ENCODE data around the gene CLEC2B.

CLEC2B gene

DNA sequence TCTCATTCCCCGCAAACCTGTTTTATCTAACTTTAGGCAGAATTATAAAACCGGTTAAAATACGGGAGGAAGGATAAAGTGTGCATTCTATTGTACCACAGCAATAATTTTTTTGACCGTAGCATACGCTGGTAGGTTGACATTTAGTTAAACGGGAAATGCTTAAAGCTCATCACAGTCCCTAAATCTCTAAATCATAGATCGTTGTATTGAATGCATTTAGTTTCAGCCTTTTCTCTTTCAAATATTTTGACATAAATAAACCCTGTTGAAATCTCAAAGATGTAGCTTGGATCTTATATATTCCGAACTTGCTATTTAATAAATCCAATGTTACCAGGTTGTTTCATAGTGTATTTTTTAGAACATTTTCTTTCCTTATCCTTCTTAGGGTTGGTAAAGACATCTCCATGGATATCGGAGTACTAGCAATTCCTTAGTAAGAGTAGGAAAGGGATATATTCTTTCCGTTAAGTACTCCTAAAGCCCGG, 798 bp downstream of the CLEC2B start:
- no peak overlapping the region for H3K27ac ChIP-seq
- H3K36me3 ChIP-seq (replicated peaks), result no peaks in the 10 kb centered on the region
- no peak for TF ChIP-seq CTCF (IDR thresholded peaks at IDR 0.05; ENCODE audit: low read depth, low read length, missing control alignments)
- in situ Hi-C loops (cut with HindIII; ENCODE audit: low pct_ligation_motif_present, low sequenced_read_pairs), result no loop called here
- no peak overlapping the region for H3K4me3 ChIP-seq (ENCODE audit: low read depth, low read length)
- no peaks in the 10 kb centered on the region for H3K27me3 ChIP-seq (replicated peaks)
- no peak for DNase-seq

DNA sequence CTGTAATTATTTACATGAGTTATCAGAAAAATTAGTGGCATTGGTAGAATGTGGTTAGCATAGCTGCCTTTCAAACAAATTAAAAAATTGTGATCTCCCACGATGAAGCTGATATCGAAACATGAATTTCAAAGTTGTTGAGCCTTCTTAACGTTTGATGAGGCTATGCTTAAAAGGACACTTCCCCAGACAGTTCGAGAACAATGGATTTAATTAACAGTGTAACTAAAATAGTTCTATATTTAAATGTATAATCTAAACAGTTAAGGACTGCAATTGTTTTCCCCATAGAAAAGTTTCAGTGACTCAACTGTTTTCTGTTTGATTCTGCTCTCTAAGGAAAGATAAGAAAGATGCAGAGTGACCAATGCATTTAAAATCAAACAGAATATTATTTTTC, 1.6 kb downstream of the CLEC2B start:
- Histone ChIP-seq H3K36me3 (replicated peaks) (no peaks in the 10 kb centered on the region), H3K27ac (no peak overlapping the region), H3K27me3 (replicated peaks) (no peaks in the 10 kb centered on the region), H3K4me3 (ENCODE audit: low read depth, low read length) (no peak overlapping the region)
- in situ Hi-C loops (cut with HindIII; ENCODE audit: low pct_ligation_motif_present, low sequenced_read_pairs), result no loop called here
- no peak for TF ChIP-seq CTCF (IDR thresholded peaks at IDR 0.05; ENCODE audit: low read depth, low read length, missing control alignments)
- no peak for DNase-seq

- Histone ChIP-seq H3K36me3 (replicated peaks) (no peaks in the 10 kb centered on the region), H3K4me3 (ENCODE audit: low read depth, low read length) (no peak overlapping the region), H3K27me3 (replicated peaks) (no peaks in the 10 kb centered on the region), H3K27ac (no peak overlapping the region)
- no peak for DNase-seq
- in situ Hi-C loops (cut with HindIII; ENCODE audit: low pct_ligation_motif_present, low sequenced_read_pairs), result no loop called here
- TF ChIP-seq CTCF (IDR thresholded peaks at IDR 0.05; ENCODE audit: low read depth, low read length, missing control alignments), result no peak
These were observed 2.3 kb downstream of the CLEC2B start for GRCh38 chr12:9866860-9867269.

DNA sequence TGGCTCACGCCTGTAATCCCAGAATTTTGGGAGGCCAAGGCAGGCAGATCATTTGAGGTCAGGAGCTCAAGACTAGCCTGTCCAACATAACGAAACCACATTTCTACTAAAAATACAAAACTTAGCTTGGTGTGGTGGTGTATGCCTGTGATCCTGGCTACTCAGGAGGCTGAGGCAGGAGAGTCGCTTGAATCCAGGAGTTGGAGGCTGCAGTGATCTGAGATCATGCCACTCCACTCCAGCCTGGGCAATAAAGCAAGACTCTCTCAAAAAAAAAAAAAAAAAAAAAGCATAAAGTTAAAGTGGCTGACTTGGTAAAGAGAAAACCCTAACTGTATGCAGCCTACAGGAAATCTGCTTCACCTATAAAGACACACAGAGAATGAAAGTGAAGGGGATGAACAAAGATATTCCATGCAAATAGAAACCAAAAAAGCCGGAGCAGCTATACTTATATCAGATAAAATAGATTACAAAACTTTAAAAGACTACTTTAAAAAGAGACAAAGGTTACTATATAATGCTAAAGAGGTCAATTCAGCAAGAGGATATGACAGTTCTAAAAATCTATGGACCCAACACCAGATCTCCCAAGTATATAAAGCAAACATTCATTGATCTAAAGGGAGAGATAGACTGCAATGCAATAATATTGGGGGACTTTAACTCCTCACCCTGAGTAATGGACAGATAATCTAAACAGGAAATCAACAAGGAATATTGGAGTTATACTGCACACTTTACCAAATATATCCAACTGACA, 4.1 kb downstream of the CLEC2B start:
- H3K4me3 ChIP-seq (ENCODE audit: low read depth, low read length), result no peak overlapping the region
- in situ Hi-C loops (cut with HindIII; ENCODE audit: low pct_ligation_motif_present, low sequenced_read_pairs), result no loop called here
- H3K27me3 ChIP-seq (replicated peaks), result no peaks in the 10 kb centered on the region
- no peak for TF ChIP-seq CTCF (IDR thresholded peaks at IDR 0.05; ENCODE audit: low read depth, low read length, missing control alignments)
- no peaks in the 10 kb centered on the region for H3K36me3 ChIP-seq (replicated peaks)
- no peak overlapping the region for H3K27ac ChIP-seq
- DNase-seq, result no peak

DNA sequence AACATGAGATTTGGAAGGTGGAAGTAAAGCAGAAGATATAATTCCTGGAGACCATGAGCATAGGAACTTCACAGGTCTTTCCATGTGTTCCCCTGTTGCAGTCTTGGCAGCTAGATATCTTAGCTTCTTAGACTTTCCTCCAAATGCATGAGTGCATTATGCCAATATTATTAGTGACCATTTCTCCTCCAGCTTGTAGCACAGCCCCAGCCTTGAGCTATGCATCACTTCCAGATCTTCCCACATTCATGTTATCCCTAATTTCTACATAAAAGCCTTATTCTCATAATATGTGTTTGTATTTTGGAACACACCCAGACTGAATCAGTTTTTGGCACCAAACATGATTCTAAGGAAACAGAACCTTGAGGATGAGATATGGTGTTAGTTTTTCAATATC, 11.0 kb downstream of the CLEC2B start:
- in situ Hi-C loops (cut with HindIII; ENCODE audit: low pct_ligation_motif_present, low sequenced_read_pairs), result no loop called here

More for the DNA sequence above, 11.0 kb downstream of the CLEC2B start:
- H3K36me3 ChIP-seq (replicated peaks), result no peaks in the 10 kb centered on the region
- H3K27me3 ChIP-seq (replicated peaks), result no peaks in the 10 kb centered on the region
- no peak for DNase-seq
- no peak overlapping the region for H3K27ac ChIP-seq
- H3K4me3 ChIP-seq (ENCODE audit: low read depth, low read length), result no peak overlapping the region
- no peak for TF ChIP-seq CTCF (IDR thresholded peaks at IDR 0.05; ENCODE audit: low read depth, low read length, missing control alignments)
